HEK293 (cell line): Measurements from ENCODE around the gene CARD10.
A peak's percentile ranks its signal among the peaks of the same experiment; 100 is the strongest.

Experiments
- EGR2 ChIP-seq: fragments of 450-650 bp; formaldehyde crosslinking; IDR thresholded peaks from 2 replicates; pipeline ENCODE4 v1.5.1; 2016; ENCODE audit warnings: low read depth, missing biosample characterization, missing genetic modification characterization
- GLI4 ChIP-seq: fragments of 450-650 bp; formaldehyde crosslinking; IDR thresholded peaks from 2 replicates; pipeline ENCODE4 v1.5.1; 2016; ENCODE audit warnings: missing biosample characterization, missing genetic modification characterization
- GLIS2 ChIP-seq: fragments of 450-650 bp; formaldehyde crosslinking; IDR thresholded peaks from 2 replicates; pipeline ENCODE4 v1.5.1; 2016; ENCODE audit warnings: missing biosample characterization, missing genetic modification characterization
- KLF7 ChIP-seq: fragments of 450-650 bp; formaldehyde crosslinking; IDR thresholded peaks from 2 replicates; pipeline ENCODE4 v1.5.1; 2016; ENCODE audit warnings: missing biosample characterization, missing genetic modification characterization, borderline replicate concordance
- KLF8 ChIP-seq: fragments of 450-650 bp; formaldehyde crosslinking; IDR thresholded peaks from 2 replicates; pipeline ENCODE4 v1.5.1; 2016; ENCODE audit warnings: missing biosample characterization, missing genetic modification characterization
- KLF9 ChIP-seq: fragments of 450-650 bp; formaldehyde crosslinking; IDR thresholded peaks from 2 replicates; pipeline ENCODE4 v1.5.1; 2016; ENCODE audit warnings: missing biosample characterization, missing genetic modification characterization, low read depth
- MEIS1 ChIP-seq: sonication (generic); formaldehyde crosslinking; IDR thresholded peaks from 2 replicates; pipeline ENCODE4 v1.8.1; 2022; ENCODE audit warnings: missing genetic modification reagents, mild to moderate bottlenecking, borderline replicate concordance
- MZF1 ChIP-seq: fragments of 450-650 bp; formaldehyde crosslinking; IDR thresholded peaks from 2 replicates; pipeline ENCODE4 v1.5.1; 2017; ENCODE audit warnings: missing biosample characterization, missing genetic modification characterization, borderline replicate concordance
- RBAK ChIP-seq: fragments of 450-650 bp; formaldehyde crosslinking; IDR thresholded peaks from 2 replicates; pipeline ENCODE4 v1.5.1; 2016; ENCODE audit warnings: missing biosample characterization, missing genetic modification characterization
- SP2 ChIP-seq: fragments of 450-650 bp; formaldehyde crosslinking; IDR thresholded peaks from 2 replicates; pipeline ENCODE4 v1.5.1; 2016; ENCODE audit warnings: missing biosample characterization, missing genetic modification characterization
- YY1 ChIP-seq: fragments of 450-650 bp; formaldehyde crosslinking; IDR thresholded peaks from 2 replicates; pipeline ENCODE4 v1.5.1; 2018; ENCODE audit warnings: missing biosample characterization, missing genetic modification characterization
- ZBTB20 ChIP-seq: fragments of 450-650 bp; formaldehyde crosslinking; IDR thresholded peaks from 2 replicates; pipeline ENCODE4 v1.5.1; 2016; ENCODE audit warnings: missing biosample characterization, missing genetic modification characterization
- ZBTB48 ChIP-seq: fragments of 450-650 bp; formaldehyde crosslinking; IDR thresholded peaks from 2 replicates; pipeline ENCODE4 v1.5.1; 2016; ENCODE audit warnings: missing biosample characterization, missing genetic modification characterization
- ZEB2 ChIP-seq: fragments of 450-650 bp; formaldehyde crosslinking; IDR thresholded peaks from 2 replicates; pipeline ENCODE4 v1.5.1; 2016; ENCODE audit warnings: missing biosample characterization, missing genetic modification characterization
- ZFP37 ChIP-seq: fragments of 450-650 bp; formaldehyde crosslinking; IDR thresholded peaks from 2 replicates; pipeline ENCODE4 v1.5.1; 2016; ENCODE audit warnings: missing biosample characterization, missing genetic modification characterization
- ZNF10 ChIP-seq: fragments of 450-650 bp; formaldehyde crosslinking; IDR thresholded peaks from 2 replicates; pipeline ENCODE4 v1.5.1; 2017; ENCODE audit warnings: missing biosample characterization, missing genetic modification characterization
- ZNF121 ChIP-seq: fragments of 450-650 bp; formaldehyde crosslinking; IDR thresholded peaks from 2 replicates; pipeline ENCODE4 v1.5.1; 2016; ENCODE audit warnings: missing biosample characterization, missing genetic modification characterization
- ZNF140 ChIP-seq: fragments of 450-650 bp; formaldehyde crosslinking; IDR thresholded peaks from 2 replicates; pipeline ENCODE4 v1.5.1; 2016; ENCODE audit warnings: missing biosample characterization, missing genetic modification characterization
- ZNF2 ChIP-seq: fragments of 450-650 bp; formaldehyde crosslinking; IDR thresholded peaks from 2 replicates; pipeline ENCODE4 v1.5.1; 2016; ENCODE audit warnings: missing biosample characterization, missing genetic modification characterization
- ZNF221 ChIP-seq: fragments of 450-650 bp; formaldehyde crosslinking; IDR thresholded peaks from 2 replicates; pipeline ENCODE4 v1.5.1; 2017; ENCODE audit warnings: missing biosample characterization, missing genetic modification characterization, borderline replicate concordance
- ZNF248 ChIP-seq: fragments of 450-650 bp; formaldehyde crosslinking; IDR thresholded peaks from 2 replicates; pipeline ENCODE4 v1.5.1; 2017; ENCODE audit warnings: missing biosample characterization, missing genetic modification characterization
- ZNF302 ChIP-seq: fragments of 450-650 bp; formaldehyde crosslinking; IDR thresholded peaks from 2 replicates; pipeline ENCODE4 v1.5.1; 2016; ENCODE audit warnings: missing biosample characterization, missing genetic modification characterization, low read depth
- ZNF366 ChIP-seq: fragments of 450-650 bp; formaldehyde crosslinking; conservative IDR thresholded peaks from 2 replicates; pipeline ENCODE4 v1.5.1; 2016; ENCODE audit warnings: missing biosample characterization, missing genetic modification characterization
- ZNF391 ChIP-seq: fragments of 450-650 bp; formaldehyde crosslinking; IDR thresholded peaks from 2 replicates; pipeline ENCODE4 v1.5.1; 2016; ENCODE audit warnings: low read depth, missing biosample characterization, missing genetic modification characterization, borderline replicate concordance
- ZNF529 ChIP-seq: fragments of 450-650 bp; formaldehyde crosslinking; IDR thresholded peaks from 2 replicates; pipeline ENCODE4 v1.5.1; 2017; ENCODE audit warnings: missing genetic modification characterization, missing biosample characterization; ENCODE audit not compliant: insufficient replicate concordance
- ZNF544 ChIP-seq: fragments of 450-650 bp; formaldehyde crosslinking; IDR thresholded peaks from 2 replicates; pipeline ENCODE4 v1.5.0; 2017; ENCODE audit warnings: missing biosample characterization, missing genetic modification characterization
- ZNF555 ChIP-seq: fragments of 450-650 bp; formaldehyde crosslinking; conservative IDR thresholded peaks from 2 replicates; pipeline ENCODE4 v1.5.1; 2017; ENCODE audit warnings: missing biosample characterization, mild to moderate bottlenecking, missing genetic modification characterization, inconsistent platforms
- ZNF558 ChIP-seq: fragments of 450-650 bp; formaldehyde crosslinking; IDR thresholded peaks from 2 replicates; pipeline ENCODE4 v1.5.1; 2016; ENCODE audit warnings: missing biosample characterization, missing genetic modification characterization
- ZNF610 ChIP-seq: fragments of 450-650 bp; formaldehyde crosslinking; IDR thresholded peaks from 2 replicates; pipeline ENCODE4 v1.5.1; 2016; ENCODE audit warnings: missing biosample characterization, missing genetic modification characterization, borderline replicate concordance
- ZNF654 ChIP-seq: fragments of 450-650 bp; formaldehyde crosslinking; IDR thresholded peaks from 2 replicates; pipeline ENCODE4 v1.5.1; 2016; ENCODE audit warnings: low read depth, missing biosample characterization, missing genetic modification characterization
- ZNF670 ChIP-seq: fragments of 450-650 bp; formaldehyde crosslinking; IDR thresholded peaks from 2 replicates; pipeline ENCODE4 v1.5.1; 2016; ENCODE audit warnings: missing biosample characterization, missing genetic modification characterization, low read depth
- ZNF707 ChIP-seq: fragments of 450-650 bp; formaldehyde crosslinking; IDR thresholded peaks from 2 replicates; pipeline ENCODE4 v1.5.1; 2016; ENCODE audit warnings: missing biosample characterization, missing genetic modification characterization
- ZNF76 ChIP-seq: fragments of 450-650 bp; formaldehyde crosslinking; IDR thresholded peaks from 2 replicates; pipeline ENCODE4; 2016; ENCODE audit warnings: low read depth, missing biosample characterization, missing genetic modification characterization, borderline replicate concordance
- ZNF776 ChIP-seq: fragments of 450-650 bp; formaldehyde crosslinking; IDR thresholded peaks from 2 replicates; pipeline ENCODE4 v1.5.0; 2017; ENCODE audit warnings: missing biosample characterization, missing genetic modification characterization, borderline replicate concordance
- ZNF830 ChIP-seq: fragments of 450-650 bp; IDR thresholded peaks from 2 replicates; pipeline ENCODE4 v1.5.0; 2018; ENCODE audit warnings: missing biosample characterization, missing genetic modification characterization, low read depth, mild to moderate bottlenecking, moderate library complexity
- ZNF843 ChIP-seq: fragments of 450-650 bp; formaldehyde crosslinking; IDR thresholded peaks from 2 replicates; pipeline ENCODE4 v1.5.1; 2016; ENCODE audit warnings: missing biosample characterization, missing genetic modification characterization
- TF ChIP-seq, protein P1 (sequence below): fragments of 450-650 bp; formaldehyde crosslinking; IDR thresholded peaks from 2 replicates; pipeline ENCODE4 v1.5.1; 2017; ENCODE audit warnings: missing biosample characterization, missing genetic modification characterization
- TF ChIP-seq, protein P2 (sequence below): fragments of 450-650 bp; formaldehyde crosslinking; IDR thresholded peaks from 2 replicates; pipeline ENCODE4 v1.5.1; 2016; ENCODE audit warnings: missing biosample characterization, missing genetic modification characterization

Gene CARD10

DNA sequence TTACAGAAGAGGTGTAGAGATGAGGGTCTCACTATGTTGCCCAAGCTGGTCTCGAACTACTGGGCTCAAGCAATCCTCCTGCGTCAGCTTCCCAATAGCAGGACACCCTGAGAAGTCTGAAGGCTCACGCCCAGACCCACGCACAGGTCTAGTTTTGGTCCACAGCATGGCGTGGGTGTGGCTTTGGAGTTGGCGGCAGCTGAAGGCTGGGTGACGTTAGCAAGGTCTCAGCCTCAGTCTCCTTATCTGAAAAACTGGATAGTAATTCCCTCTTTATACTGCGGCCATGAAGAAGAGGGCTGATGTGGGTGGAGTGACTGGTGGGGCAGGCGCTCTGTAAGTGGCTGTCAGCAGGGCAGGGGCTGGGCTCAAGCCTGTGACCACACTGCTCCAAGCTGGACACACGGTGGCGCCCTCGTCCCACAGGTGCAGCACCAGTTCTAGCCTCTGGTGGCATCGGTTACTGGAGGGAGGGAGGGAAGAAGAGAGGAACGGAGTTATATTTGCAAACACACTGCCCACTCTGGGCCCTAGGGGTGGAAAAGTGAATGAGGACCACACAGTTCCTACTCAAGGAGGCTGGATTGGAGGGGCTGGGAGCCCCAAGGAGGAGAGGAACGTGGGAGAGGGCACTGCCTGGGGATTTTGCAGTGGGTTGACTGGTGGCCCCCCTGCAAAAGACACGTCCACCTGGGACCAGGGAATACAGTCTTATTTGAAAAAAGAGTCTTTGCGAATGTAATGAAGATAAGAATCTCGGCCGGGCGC is 19.6 kb upstream of the CARD10 start (continued):
- peak; percentile 62; the same call in 1 of the 2 replicates for TF ChIP-seq ZNF121
- peak; percentile 36 for TF ChIP-seq SP2 (tag by site-specific recombination)
- TF ChIP-seq KLF9 (tag by site-specific recombination): 0 out of 2 replicates have a peak, but pooled peaks have one; percentile 28
- no peak for TF ChIP-seq ZNF610 (tag by site-specific recombination)
- peak; percentile 91 for TF ChIP-seq ZNF2 (tag by site-specific recombination)
- peak; percentile 77 for TF ChIP-seq GLIS2 (tag by site-specific recombination)
- no peak for TF ChIP-seq GLI4 (tag by site-specific recombination)
- TF ChIP-seq YY1 (tag by site-specific recombination): no peak
- TF ChIP-seq ZNF140: no peak
- no peak for TF ChIP-seq ZNF670 (tag by site-specific recombination)
- TF ChIP-seq ZNF830 (tag by site-specific recombination): no peak
- TF ChIP-seq ZNF366 (tag by site-specific recombination): peak; percentile 98
- no peak for TF ChIP-seq ZNF555 (tag by site-specific recombination)
- TF ChIP-seq ZNF654 (tag by site-specific recombination): peak; percentile 100
- no peak for TF ChIP-seq RBAK (tag by site-specific recombination)
- TF ChIP-seq, protein P1, sequence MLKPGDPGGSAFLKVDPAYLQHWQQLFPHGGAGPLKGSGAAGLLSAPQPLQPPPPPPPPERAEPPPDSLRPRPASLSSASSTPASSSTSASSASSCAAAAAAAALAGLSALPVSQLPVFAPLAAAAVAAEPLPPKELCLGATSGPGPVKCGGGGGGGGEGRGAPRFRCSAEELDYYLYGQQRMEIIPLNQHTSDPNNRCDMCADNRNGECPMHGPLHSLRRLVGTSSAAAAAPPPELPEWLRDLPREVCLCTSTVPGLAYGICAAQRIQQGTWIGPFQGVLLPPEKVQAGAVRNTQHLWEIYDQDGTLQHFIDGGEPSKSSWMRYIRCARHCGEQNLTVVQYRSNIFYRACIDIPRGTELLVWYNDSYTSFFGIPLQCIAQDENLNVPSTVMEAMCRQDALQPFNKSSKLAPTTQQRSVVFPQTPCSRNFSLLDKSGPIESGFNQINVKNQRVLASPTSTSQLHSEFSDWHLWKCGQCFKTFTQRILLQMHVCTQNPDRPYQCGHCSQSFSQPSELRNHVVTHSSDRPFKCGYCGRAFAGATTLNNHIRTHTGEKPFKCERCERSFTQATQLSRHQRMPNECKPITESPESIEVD (tag by site-specific recombination): no peak
- no peak for TF ChIP-seq KLF7 (tag by site-specific recombination)
- TF ChIP-seq ZBTB20 (tag by site-specific recombination): 0 out of 2 replicates have a peak, but pooled peaks have one; percentile 7
- TF ChIP-seq ZNF544 (tag by site-specific recombination): no peak
- no peak for TF ChIP-seq MEIS1 (CRISPR knock-in tag)
- 0 out of 2 replicates have a peak, but pooled peaks have one; percentile 31 for TF ChIP-seq ZNF391
- peak; percentile 49 for TF ChIP-seq ZBTB48 (tag by site-specific recombination)
- TF ChIP-seq ZNF558 (tag by site-specific recombination): no peak
- peak; percentile 68; the same call in 1 of the 2 replicates for TF ChIP-seq KLF8
- TF ChIP-seq MZF1 (tag by site-specific recombination): no peak
- no peak for TF ChIP-seq ZNF843 (tag by site-specific recombination)
- peak; percentile 45 for TF ChIP-seq ZEB2 (tag by site-specific recombination)
- no peak for TF ChIP-seq ZNF302 (tag by site-specific recombination)
- TF ChIP-seq ZNF248 (tag by site-specific recombination): no peak
- TF ChIP-seq ZNF529 (tag by site-specific recombination): no peak
- no peak for TF ChIP-seq ZFP37 (tag by site-specific recombination)
- 0 out of 2 replicates have a peak, but pooled peaks have one; percentile 23 for TF ChIP-seq ZNF76
- TF ChIP-seq ZNF776 (tag by site-specific recombination): no peak
- no peak for TF ChIP-seq ZNF221 (tag by site-specific recombination)
- no peak for TF ChIP-seq ZNF707 (tag by site-specific recombination)
- TF ChIP-seq ZNF10: no peak
- peak; percentile 91 for TF ChIP-seq EGR2 (tag by site-specific recombination)
- TF ChIP-seq, protein P2, sequence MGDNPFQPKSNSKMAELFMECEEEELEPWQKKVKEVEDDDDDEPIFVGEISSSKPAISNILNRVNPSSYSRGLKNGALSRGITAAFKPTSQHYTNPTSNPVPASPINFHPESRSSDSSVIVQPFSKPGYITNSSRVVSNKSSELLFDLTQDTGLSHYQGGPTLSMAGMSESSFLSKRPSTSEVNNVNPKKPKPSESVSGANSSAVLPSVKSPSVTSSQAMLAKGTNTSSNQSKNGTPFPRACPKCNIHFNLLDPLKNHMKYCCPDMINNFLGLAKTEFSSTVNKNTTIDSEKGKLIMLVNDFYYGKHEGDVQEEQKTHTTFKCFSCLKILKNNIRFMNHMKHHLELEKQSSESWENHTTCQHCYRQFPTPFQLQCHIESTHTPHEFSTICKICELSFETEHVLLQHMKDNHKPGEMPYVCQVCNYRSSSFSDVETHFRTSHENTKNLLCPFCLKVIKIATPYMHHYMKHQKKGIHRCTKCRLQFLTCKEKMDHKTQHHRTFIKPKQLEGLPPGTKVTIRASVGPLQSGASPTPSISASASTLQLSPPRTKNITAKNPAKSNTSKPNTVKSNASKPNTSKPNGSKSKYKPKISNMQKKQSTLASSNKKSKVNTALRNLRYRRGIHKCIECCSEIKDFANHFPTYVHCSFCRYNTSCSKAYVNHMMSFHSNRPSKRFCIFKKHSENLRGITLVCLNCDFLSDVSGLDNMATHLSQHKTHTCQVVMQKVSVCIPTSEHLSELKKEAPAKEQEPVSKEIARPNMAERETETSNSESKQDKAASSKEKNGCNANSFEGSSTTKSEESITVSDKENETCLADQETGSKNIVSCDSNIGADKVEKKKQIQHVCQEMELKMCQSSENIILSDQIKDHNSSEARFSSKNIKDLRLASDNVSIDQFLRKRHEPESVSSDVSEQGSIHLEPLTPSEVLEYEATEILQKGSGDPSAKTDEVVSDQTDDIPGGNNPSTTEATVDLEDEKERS (tag by site-specific recombination): no peak
